H1 (cell line): Measurements from ENCODE around the gene PIK3R3. TPM values are rescaled to one million over a fixed set of nuclear protein-coding genes. Genes with fewer than 3 reads are reported as not detected.
A peak's percentile ranks its signal among the peaks of the same experiment; 100 is the strongest.

Experiments used
- CTCF ChIA-PET: fragments of 300-600 bp; sonication (Branson Sonifier 250); formaldehyde crosslinking; loops from one replicate; lab custom pipeline; 2021; ENCODE audit not compliant: partially characterized antibody; lab: Charles Lee
- POLR2A ChIA-PET: fragments of 300-600 bp; sonication (Branson Sonifier 250); formaldehyde crosslinking; loops from one replicate; lab custom pipeline; 2021; ENCODE audit warnings: inconsistent platforms; ENCODE audit not compliant: partially characterized antibody; lab: Charles Lee
- DNase-seq, 2 experiments: peaks; one replicate each; pipeline versions ENCODE4 v3.0.0 to v3.0.0-alpha.2; 2010 to 2022; ENCODE audit warnings: low spot score in 2 of 2, low read depth in 1 of 2, mixed read lengths in 1 of 2
- FAIRE-seq: peaks from 2 replicates; lab custom pipeline; 2011; peaks lifted over from hg19 to GRCh38; lab: Jason Lieb, UNC
- H2AFZ ChIP-seq: 2 replicates; pipeline ENCODE4 v1.8.1; 2012; ENCODE audit warnings: low read length, inconsistent platforms
- H2AK5ac ChIP-seq: 2 replicates; pipeline ENCODE4 v1.6.1; 2013; ENCODE audit warnings: low read depth, low read length
- H2BK120ac ChIP-seq: replicated peaks from 2 replicates; pipeline ENCODE3; 2013; ENCODE audit warnings: low read depth, low read length, inconsistent platforms
- H2BK12ac ChIP-seq: 2 replicates; pipeline ENCODE4 v1.6.1; 2013; ENCODE audit warnings: low read depth, low read length
- H2BK15ac ChIP-seq: 2 replicates; pipeline ENCODE4 v1.6.1; 2013; ENCODE audit warnings: low read length
- H2BK20ac ChIP-seq: 2 replicates; pipeline ENCODE4 v1.6.1; 2013; ENCODE audit warnings: low read length
- H2BK5ac ChIP-seq: 2 replicates; pipeline ENCODE4 v1.6.1; 2013; ENCODE audit warnings: low read depth, low read length
- H3K14ac ChIP-seq: 2 replicates; pipeline ENCODE4 v1.6.1; 2013; ENCODE audit warnings: inconsistent platforms; ENCODE audit not compliant: insufficient read length
- H3K18ac ChIP-seq: 2 replicates; pipeline ENCODE4 v1.6.1; 2013; ENCODE audit warnings: low read length; ENCODE audit errors: extremely low read depth
- H3K23ac ChIP-seq: 2 replicates; pipeline ENCODE4 v1.6.1; 2013; ENCODE audit warnings: inconsistent platforms; ENCODE audit not compliant: insufficient read length
- H3K23me2 ChIP-seq: 2 replicates; pipeline ENCODE4 v1.6.1; 2013; ENCODE audit warnings: low read depth, low read length
- H3K27ac ChIP-seq: 2 replicates; pipeline ENCODE4 v1.6.1; 2011; ENCODE audit warnings: low read depth, low read length, inconsistent platforms
- H3K27me3 ChIP-seq, 4 experiments: replicated peaks in 1 of 4; 1 replicate in 1 of 4; 2 replicates in 3 of 4; pipeline versions ENCODE4 v1.6.1 to v1.8.1; 2011 to 2013; ENCODE audit warnings: low read length in 3 of 4, mild to moderate bottlenecking in 3 of 4, inconsistent platforms in 2 of 4, mixed read lengths in 2 of 4, moderate library complexity in 1 of 4; ENCODE audit not compliant: control insufficient read depth in 3 of 4, insufficient read depth in 3 of 4; ENCODE audit errors: extremely low read depth in 1 of 4
- H3K36me3 ChIP-seq, 4 experiments: 2 replicates each; pipeline versions ENCODE4 v1.6.1 to v1.8.1; 2011 to 2013; ENCODE audit warnings: mild to moderate bottlenecking in 4 of 4, low read length in 3 of 4, moderate library complexity in 2 of 4, control low read depth in 1 of 4, inconsistent platforms in 1 of 4; ENCODE audit not compliant: insufficient read depth in 4 of 4, control insufficient read depth in 2 of 4
- H3K4ac ChIP-seq: replicated peaks from 2 replicates; pipeline ENCODE3; 2013; ENCODE audit warnings: low read length, low read depth, mixed read lengths, inconsistent platforms; ENCODE audit not compliant: insufficient read length
- H3K4me1 ChIP-seq, 4 experiments: replicated peaks in 1 of 4; 1 replicate in 1 of 4; 2 replicates in 3 of 4; pipeline versions ENCODE4 v1.6.1 to v1.8.1; 2011 to 2013; ENCODE audit warnings: low read length in 3 of 4, inconsistent platforms in 2 of 4, mixed read lengths in 1 of 4; ENCODE audit not compliant: insufficient read depth in 4 of 4, control insufficient read depth in 3 of 4
- H3K4me2 ChIP-seq, 2 experiments: 2 replicates each; pipeline versions ENCODE4 v1.6.1 to v1.8.1; 2011 to 2013; ENCODE audit warnings: low read depth in 2 of 2, low read length in 2 of 2, control low read depth in 1 of 2, inconsistent platforms in 1 of 2, mild to moderate bottlenecking in 1 of 2; ENCODE audit not compliant: insufficient read depth in 1 of 2
- H3K4me3 ChIP-seq, 4 experiments: fragments of 200-600, 300-600 bp in 1 of 4; sonication (generic), shearing (Covaris generic), sonication (Bioruptor Twin) in 1 of 4; 2 replicates each; pipeline versions ENCODE4 v1.5.1 to v1.8.1; 2011 to 2016; ENCODE audit warnings: low read length in 4 of 4, low read depth in 3 of 4, control low read depth in 2 of 4, inconsistent platforms in 2 of 4, mild to moderate bottlenecking in 2 of 4, mixed read lengths in 1 of 4, moderate library complexity in 1 of 4; ENCODE audit not compliant: insufficient read depth in 2 of 4; ENCODE audit errors: extremely low read depth in 1 of 4
- H3K56ac ChIP-seq: replicated peaks from 2 replicates; pipeline ENCODE3; 2013; ENCODE audit warnings: low read depth, mild to moderate bottlenecking, mixed read lengths, low read length, inconsistent platforms; ENCODE audit not compliant: insufficient read length
- H3K79me1 ChIP-seq: 2 replicates; pipeline ENCODE4 v1.6.1; 2013; ENCODE audit warnings: low read depth, low read length, control low read depth
- H3K79me2 ChIP-seq, 2 experiments: 2 replicates each; pipeline versions ENCODE4 v1.6.1 to v1.8.1; 2012 to 2013; ENCODE audit warnings: low read length in 2 of 2, mild to moderate bottlenecking in 2 of 2, inconsistent platforms in 1 of 2; ENCODE audit not compliant: insufficient read depth in 2 of 2, control insufficient read depth in 1 of 2
- H3K9ac ChIP-seq, 4 experiments: replicated peaks in 1 of 4; 1 replicate in 1 of 4; 2 replicates in 3 of 4; pipeline versions ENCODE4 v1.6.1 to v1.8.1; 2011 to 2013; ENCODE audit warnings: low read depth in 3 of 4, low read length in 3 of 4, control low read depth in 2 of 4, mild to moderate bottlenecking in 2 of 4, moderate library complexity in 2 of 4, inconsistent platforms in 1 of 4; ENCODE audit errors: extremely low read depth in 1 of 4
- H3K9me3 ChIP-seq, 2 experiments: 2 replicates each; pipeline versions ENCODE4 v1.6.1 to v1.8.1; 2012 to 2013; ENCODE audit warnings: mild to moderate bottlenecking in 2 of 2, moderate library complexity in 2 of 2, control low read depth in 1 of 2, inconsistent platforms in 1 of 2, low read depth in 1 of 2, low read length in 1 of 2, mixed read lengths in 1 of 2; ENCODE audit not compliant: insufficient read depth in 2 of 2
- H4K20me1 ChIP-seq, 2 experiments: replicated peaks in 1 of 2; 2 replicates each; pipeline versions ENCODE3 to v1.8.1; 2011 to 2013; ENCODE audit warnings: inconsistent platforms in 2 of 2, low read length in 2 of 2, mild to moderate bottlenecking in 1 of 2; ENCODE audit not compliant: insufficient read depth in 2 of 2, control insufficient read depth in 1 of 2
- H4K5ac ChIP-seq: 2 replicates; pipeline ENCODE4 v1.6.1; 2013; ENCODE audit warnings: low read length, low read depth, mixed read lengths, inconsistent platforms; ENCODE audit not compliant: insufficient read length
- H4K8ac ChIP-seq: 2 replicates; pipeline ENCODE4 v1.8.0; 2013; ENCODE audit warnings: mild to moderate bottlenecking, moderate library complexity, low read length, inconsistent platforms; ENCODE audit not compliant: insufficient read depth; ENCODE audit errors: extremely low read depth
- H4K91ac ChIP-seq: replicated peaks from 2 replicates; pipeline ENCODE3; 2013; ENCODE audit warnings: low read length, mixed read lengths, inconsistent platforms; ENCODE audit not compliant: insufficient read length
- CBX5 ChIP-seq: fragments of 300-800, 300-1000 bp; sonication (generic); IDR thresholded peaks from 2 replicates; pipeline ENCODE4 v1.7.1; 2016; ENCODE audit warnings: antibody characterized with exemption, low read length, low read depth
- CEBPB ChIP-seq: IDR thresholded peaks from 2 replicates; pipeline ENCODE4 v1.6.1; 2012; ENCODE audit warnings: low read depth, low read length
- CREB1 ChIP-seq: IDR thresholded peaks from 2 replicates; pipeline ENCODE4 v1.6.1; 2012; ENCODE audit warnings: inconsistent platforms
- CTBP2 ChIP-seq: IDR thresholded peaks from 2 replicates; pipeline ENCODE4 v1.7.0; 2011; ENCODE audit warnings: borderline replicate concordance, mild to moderate bottlenecking, moderate library complexity, mixed read lengths, low read length; ENCODE audit not compliant: insufficient read depth, insufficient read length
- EGR1 ChIP-seq: IDR thresholded peaks from 2 replicates; pipeline ENCODE4 v1.6.1; 2011; ENCODE audit warnings: low read depth, low read length, borderline replicate concordance
- EZH2 ChIP-seq: fragments of 200-600 bp; sonication (generic); IDR thresholded peaks from 2 replicates; pipeline ENCODE4 v1.7.1; 2012; ENCODE audit warnings: low read depth, mild to moderate bottlenecking, moderate library complexity, low read length, inconsistent platforms; ENCODE audit not compliant: severe bottlenecking
- GTF2F1 ChIP-seq: IDR thresholded peaks from 2 replicates; pipeline ENCODE4 v1.6.1; 2012; ENCODE audit warnings: low read depth, low read length, improper control_type of control experiment, borderline replicate concordance
- KDM4A ChIP-seq: IDR thresholded peaks from one replicate; pipeline ENCODE4 v1.7.1; 2012; ENCODE audit warnings: low read depth, mild to moderate bottlenecking, moderate library complexity, low read length, inconsistent platforms; ENCODE audit not compliant: severe bottlenecking
- RFX5 ChIP-seq: IDR thresholded peaks from 2 replicates; pipeline ENCODE4 v1.6.1; 2011; ENCODE audit warnings: low read depth, low read length, improper control_type of control experiment, borderline replicate concordance
- RNF2 ChIP-seq: fragments of 200-900, 300-1000 bp; sonication (generic); IDR thresholded peaks from 2 replicates; pipeline ENCODE4 v1.7.1; 2016; ENCODE audit warnings: borderline replicate concordance, low read depth, mild to moderate bottlenecking, antibody characterized with exemption, low read length; ENCODE audit not compliant: poor library complexity, severe bottlenecking; ENCODE audit errors: missing control alignments
- SP1 ChIP-seq: IDR thresholded peaks from 2 replicates; pipeline ENCODE4 v1.6.1; 2011; ENCODE audit warnings: low read depth, low read length
- SP2 ChIP-seq: IDR thresholded peaks from 2 replicates; pipeline ENCODE4 v1.6.1; 2012; ENCODE audit warnings: mild to moderate bottlenecking, low read length, inconsistent platforms
- SRF ChIP-seq: IDR thresholded peaks from 2 replicates; pipeline ENCODE4 v1.6.1; 2011; ENCODE audit warnings: mild to moderate bottlenecking, low read depth, low read length, moderate library complexity
- TBP ChIP-seq: IDR thresholded peaks from 2 replicates; pipeline ENCODE4 v1.6.1; 2011; ENCODE audit warnings: low read depth, low read length, improper control_type of control experiment
- TEAD4 ChIP-seq: IDR thresholded peaks from 2 replicates; pipeline ENCODE4 v1.6.1; 2012; ENCODE audit warnings: low read depth, low read length, inconsistent platforms, mixed read lengths
- WGBS, 2 experiments: shearing (Covaris generic) in 1 of 2; methylation state at CpG; one replicate each; pipeline versions ENCODE4 v1.1.6 to v1.1.7; 2013 to 2015; ENCODE audit warnings: low lambda C conversion rate in 2 of 2, mixed read lengths in 2 of 2, inconsistent platforms in 1 of 2, low coverage in 1 of 2, missing lambda C conversion rate in 1 of 2; ENCODE audit not compliant: insufficient replicate concordance in 2 of 2, insufficient coverage in 1 of 2, insufficient read length in 1 of 2; ENCODE audit errors: extremely low coverage in 1 of 2, missing lambda C conversion rate in 1 of 2; 5-methylcytosine and 5-hydroxymethylcytosine counted together
- polyA plus RNA-seq, 7 experiments: library from polyadenylated mRNA; depleted of rRNA in 3 of 7; stranded (reverse) in 5 of 7; unstranded in 2 of 7; fragments of >200 nt in 5 of 7; fragments of 200-250 nt in 2 of 7; gene quantifications; 1 replicate in 5 of 7; 2 replicates in 1 of 7; 4 replicates in 1 of 7; pipeline versions ENCODE4 v1.2.1 to v1.2.3, GENCODE V29; 2011 to 2013; ENCODE audit warnings: missing spikeins in 2 of 7, mixed read lengths in 2 of 7
- total RNA-seq: library from RNA; stranded (reverse); fragmentation: NEBNext Ultra II Directional; extraction: Animal tissue kit (Norgen Biotek cat#: 25700); gene quantifications from 2 replicates; pipeline ENCODE4 v1.2.1, GENCODE V29; 2021

The PIK3R3 gene
- total and polyA plus RNA-seq, 2 of the 8 experiments (the other 6 are each of a cell fraction or from before 2014, with no cell fraction given): 5.3 to 13.6 TPM

GRCh38 chr1:46003315-46003714 is 129.1 kb downstream of the PIK3R3 start:
- H3K4me1 ChIP-seq: peaks cover 0 to 5% (median 0%) of the 10 kb centered on the region in 4 experiments; a peak in 1 of 7 replicates
- H4K5ac ChIP-seq: no peak overlapping the region
- no peak overlapping the region for H4K8ac ChIP-seq
- FAIRE-seq (no peak), DNase-seq (peak in 1 of 2 experiments; percentile 24)
- H2AK5ac ChIP-seq: no peak overlapping the region
- 93% methylated on average over 5 of the region's 5 CpGs; no CpG with 5 or more reads in 1 of the 2 experiments for WGBS, 2 experiments
- H3K4me3 ChIP-seq: no peak overlapping the region
- ChIA-PET POLR2A (interaction anchor here (0.7 kb wide), 1 partner anchor 376 kb away, joined by 3 read pairs; no protein-coding TSS in a partner anchor), CTCF (interaction anchor here (1.1 kb wide), 1 partner anchor 31 kb away, joined by 3 read pairs; no protein-coding TSS in a partner anchor)
- H3K9ac ChIP-seq: no peak overlapping the region
- H3K4me2 ChIP-seq: no peak overlapping the region
- H2AFZ ChIP-seq: no peak overlapping the region
- no peak overlapping the region for H2BK20ac ChIP-seq
- H3K9me3 ChIP-seq: no peaks in the 10 kb centered on the region
- no peaks in the 10 kb centered on the region for H4K20me1 ChIP-seq
- no peak overlapping the region for H2BK120ac ChIP-seq
- no peak overlapping the region for H3K23ac ChIP-seq
- H2BK15ac ChIP-seq: no peak overlapping the region
- no peak overlapping the region for H3K56ac ChIP-seq
- H3K79me2 ChIP-seq: no peaks in the 10 kb centered on the region
- no peak overlapping the region for H3K18ac ChIP-seq
- H3K36me3 ChIP-seq: peaks cover 3 to 13% (median 12%) of the 10 kb centered on the region in 4 experiments; a peak in 6 of 8 replicates
- no peak overlapping the region for H2BK5ac ChIP-seq
- no peak overlapping the region for H2BK12ac ChIP-seq
- no peak overlapping the region for H3K4ac ChIP-seq
- H3K23me2 ChIP-seq: no peaks in the 10 kb centered on the region
- H3K27me3 ChIP-seq: no peaks in the 10 kb centered on the region
- no peak overlapping the region for H4K91ac ChIP-seq
- no peaks in the 10 kb centered on the region for H3K79me1 ChIP-seq
- H3K14ac ChIP-seq: no peak overlapping the region
- H3K27ac ChIP-seq: no peak overlapping the region
- TF ChIP-seq SP1 (no peak), CREB1 (no peak), RFX5 (no peak), EGR1 (no peak), GTF2F1 (no peak), CTBP2 (no peak), SRF (no peak), KDM4A (no peak), SP2 (no peak), CEBPB (no peak), TBP (no peak), EZH2 (no peak), CBX5 (no peak), RNF2 (no peak), TEAD4 (no peak)
